ENCODE results near the gene ACAP2.
"Not testable (repeated sequence)": the region's sequence is repeated elsewhere in the genome, so short reads cannot be mapped to it uniquely, and the experiment has no call there.

Gene ACAP2

DNA sequence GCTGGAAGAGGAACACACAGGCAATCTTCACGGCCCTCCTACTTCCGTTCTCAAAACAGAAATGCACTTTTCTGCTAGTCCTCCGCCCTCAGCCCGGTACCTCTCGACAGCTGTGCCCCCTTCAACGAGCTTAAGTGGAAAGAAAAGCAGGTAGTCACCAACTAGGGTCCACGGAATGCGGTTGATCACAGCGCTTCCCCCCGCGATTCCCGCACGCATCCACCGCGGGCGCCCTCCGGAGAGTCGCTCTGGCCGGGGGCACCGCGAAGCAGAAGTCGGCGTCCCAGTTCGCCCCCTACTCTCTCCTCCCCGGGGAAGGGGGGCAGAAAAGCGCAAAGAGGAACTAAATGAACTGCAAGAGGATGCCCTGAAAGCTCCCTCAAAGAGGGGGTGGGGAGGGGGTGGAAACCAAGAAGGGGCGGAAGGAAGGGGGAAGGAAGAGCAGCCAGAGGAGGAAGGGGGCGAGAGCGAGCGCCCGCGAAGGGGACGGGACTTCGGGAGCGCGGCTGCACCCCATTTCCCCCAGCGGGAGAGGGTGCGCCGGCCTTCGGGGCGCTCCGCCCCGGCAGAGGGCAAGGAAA lies 738 bp downstream of the ACAP2 start:
- DNase-seq (ENCODE audit: low spot score) = peak; percentile 60

DNA sequence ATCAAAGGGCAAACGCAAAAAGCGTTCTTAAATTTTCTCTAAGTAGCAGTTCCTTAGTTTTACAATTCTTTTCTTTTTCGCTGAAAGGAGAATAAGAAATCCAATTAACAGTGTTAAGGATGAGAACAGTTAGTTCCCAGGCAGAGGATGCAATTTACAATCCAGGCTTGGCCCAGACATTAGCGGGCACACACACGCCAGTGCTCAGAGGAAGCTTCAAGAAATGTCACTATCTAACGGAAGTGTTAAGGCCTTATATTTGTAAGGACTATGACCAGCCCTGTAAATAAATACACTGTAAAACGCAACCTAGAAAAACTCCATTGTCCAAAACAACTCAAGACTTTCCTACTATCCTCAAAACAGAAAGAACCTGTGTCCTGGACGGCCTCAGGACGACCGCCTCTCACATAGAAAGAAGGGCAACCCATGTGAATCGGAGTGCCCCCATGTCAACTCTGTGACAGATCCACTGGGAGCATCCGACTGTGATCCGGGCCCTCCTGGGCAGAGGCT lies 1.3 kb downstream of the ACAP2 start:
- peak; percentile 66 for DNase-seq (ENCODE audit: low spot score)

DNA sequence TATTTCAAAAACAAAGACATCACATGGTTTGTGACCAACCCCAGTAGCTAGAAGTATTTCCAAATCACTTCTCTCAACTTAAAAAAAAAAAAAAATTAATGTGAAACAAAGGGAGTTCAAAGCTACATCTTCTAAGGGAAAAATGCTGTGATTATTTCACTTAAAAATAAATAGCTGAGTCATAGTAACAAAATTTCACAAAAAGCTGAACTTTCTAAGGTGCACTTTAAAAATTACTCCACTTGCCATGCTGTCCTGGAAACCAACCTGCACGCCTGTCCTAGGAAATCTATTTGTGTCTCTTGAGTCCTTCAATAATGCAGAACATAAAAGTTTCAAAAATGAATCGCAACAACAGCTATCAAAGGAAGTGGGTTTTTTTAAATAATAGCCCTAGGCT lies 1.8 kb downstream of the ACAP2 start:
- no peak for DNase-seq (ENCODE audit: low spot score)

DNA sequence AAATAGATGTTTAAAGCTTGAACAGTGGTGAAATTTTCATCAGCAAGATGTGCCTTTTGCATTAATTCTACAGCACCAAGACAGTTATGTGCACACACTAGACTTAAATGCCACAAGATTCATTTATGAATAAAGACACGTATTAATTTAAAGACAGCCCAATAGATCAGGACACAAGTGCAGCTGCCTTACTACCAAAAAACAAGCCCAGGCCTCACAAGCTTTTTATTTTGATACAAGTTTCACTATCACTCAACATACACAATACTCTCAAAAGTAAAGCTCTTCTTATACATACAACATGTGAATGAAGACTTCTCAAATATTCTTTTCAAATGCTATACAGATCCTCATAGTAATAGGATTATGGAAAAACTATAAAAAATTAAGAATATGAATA lies 2.4 kb downstream of the ACAP2 start:
- no peak for DNase-seq (ENCODE audit: low spot score)

DNA sequence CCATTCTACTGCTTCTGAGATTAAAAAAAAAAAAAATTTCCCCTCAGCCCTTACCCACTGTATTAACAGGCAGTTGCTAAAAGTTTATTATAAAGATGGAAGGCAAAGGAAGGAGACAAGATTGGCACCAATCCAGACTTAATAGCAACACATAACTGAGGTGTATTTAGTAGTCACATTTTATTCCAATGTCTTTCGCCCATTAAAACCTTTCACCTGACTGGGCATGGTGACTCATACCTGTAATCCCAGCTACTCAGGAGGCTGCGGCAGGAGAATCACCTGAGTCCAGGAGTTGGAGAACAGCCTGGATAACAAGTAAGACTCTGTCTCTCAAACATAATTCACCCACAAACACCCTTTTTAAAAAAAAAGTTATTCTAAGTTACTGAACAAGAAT lies 4.4 kb downstream of the ACAP2 start:
- no peak for DNase-seq (ENCODE audit: low spot score)

DNA sequence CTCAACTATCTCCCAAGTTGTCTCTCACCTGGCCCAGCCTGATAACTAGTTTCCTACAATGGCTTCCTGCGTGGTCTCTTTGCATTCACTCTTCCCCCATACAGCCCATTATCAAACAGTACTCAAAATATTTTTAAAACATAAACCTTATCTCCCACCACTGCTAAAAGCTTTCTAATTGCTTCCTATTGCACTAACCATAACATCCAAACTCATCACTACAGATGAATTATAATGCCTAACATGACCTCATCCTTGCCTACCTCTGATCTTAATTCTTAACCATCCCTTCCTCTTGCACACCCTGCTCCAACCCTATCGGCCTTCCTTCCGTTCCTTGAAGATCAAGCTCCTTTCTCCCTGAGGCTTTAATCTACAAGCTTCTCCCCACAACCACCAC lies 17.0 kb downstream of the ACAP2 start:
- no peak for DNase-seq (ENCODE audit: low spot score)

DNA sequence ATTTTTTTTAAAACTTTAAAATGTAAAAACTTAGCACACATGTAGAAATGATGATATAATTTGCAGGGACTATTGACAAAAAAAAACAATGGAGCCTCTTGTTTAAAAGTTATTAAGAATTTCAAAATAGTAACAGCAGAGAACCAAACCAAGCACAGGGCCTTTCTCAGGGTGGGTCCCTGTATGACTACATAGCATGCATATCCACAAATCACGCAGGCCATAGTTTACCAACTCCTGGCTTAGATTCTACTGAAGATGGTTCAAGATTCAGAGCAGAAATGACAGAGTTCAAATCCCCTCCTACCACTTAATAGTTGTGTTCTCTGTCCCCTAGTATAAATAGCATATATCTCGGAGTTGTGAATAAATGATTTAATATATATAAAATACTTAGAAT lies 19.0 kb downstream of the ACAP2 start:
- no peak for DNase-seq (ENCODE audit: low spot score)

DNA sequence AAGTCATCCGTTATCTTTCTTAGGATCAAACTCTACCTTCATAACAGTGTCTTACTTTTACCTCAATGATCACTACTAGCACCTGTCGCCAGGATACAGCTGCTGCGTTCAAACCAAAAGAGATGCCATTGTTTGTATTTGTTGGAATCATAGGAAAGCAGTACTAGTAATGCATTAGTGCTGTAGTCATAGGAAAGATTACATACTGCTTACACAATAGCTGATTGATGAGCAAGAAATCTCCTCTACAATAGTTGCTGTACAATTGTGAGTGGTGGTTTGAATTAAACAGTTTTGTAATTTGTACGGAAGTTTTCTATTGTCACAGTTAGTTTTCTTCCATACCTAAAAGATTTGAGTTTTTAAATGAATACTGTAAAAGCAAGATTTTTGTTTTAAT lies 21.4 kb downstream of the ACAP2 start:
- no peak for DNase-seq (ENCODE audit: low spot score)

DNA sequence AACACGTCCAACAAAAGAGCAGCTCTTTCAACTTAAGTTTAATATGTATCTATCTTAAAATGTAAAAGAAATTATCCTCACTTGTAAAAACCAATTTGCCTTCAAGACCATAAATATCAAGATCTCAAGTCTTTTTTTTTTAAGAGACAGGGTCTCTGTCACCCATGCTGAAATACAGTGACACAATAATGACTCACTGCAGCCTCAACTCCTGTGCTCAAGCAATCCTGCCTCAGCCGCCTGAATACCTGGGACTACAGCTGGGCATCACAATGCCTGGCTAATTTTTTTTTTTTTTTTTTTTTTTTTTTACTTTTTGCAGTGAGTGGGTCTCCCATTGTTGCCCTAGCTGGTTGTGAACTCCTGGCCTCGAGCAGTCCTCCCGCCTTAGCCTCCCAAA lies 26.0 kb downstream of the ACAP2 start:
- DNase-seq (ENCODE audit: low spot score) = no peak

DNA sequence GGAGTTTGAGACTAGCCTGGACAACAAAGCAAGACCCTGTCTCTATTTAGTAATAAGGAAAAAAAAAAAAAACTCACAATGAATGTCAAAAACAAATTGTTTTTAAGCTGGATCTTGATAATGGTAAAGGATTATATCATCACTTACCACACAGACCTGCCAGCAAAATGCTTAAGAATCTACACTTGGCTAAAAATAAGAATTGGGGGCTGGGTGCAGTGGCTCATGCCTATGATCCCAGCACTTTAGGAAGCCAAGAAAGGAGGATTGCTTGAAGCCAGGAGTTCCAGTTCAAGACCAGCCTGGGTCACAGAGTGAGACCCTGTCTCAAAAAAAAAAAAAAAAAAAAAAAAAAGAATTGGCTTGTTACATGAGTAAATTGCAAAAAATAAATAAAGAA lies 31.0 kb downstream of the ACAP2 start:
- no peak for DNase-seq (ENCODE audit: low spot score)

DNA sequence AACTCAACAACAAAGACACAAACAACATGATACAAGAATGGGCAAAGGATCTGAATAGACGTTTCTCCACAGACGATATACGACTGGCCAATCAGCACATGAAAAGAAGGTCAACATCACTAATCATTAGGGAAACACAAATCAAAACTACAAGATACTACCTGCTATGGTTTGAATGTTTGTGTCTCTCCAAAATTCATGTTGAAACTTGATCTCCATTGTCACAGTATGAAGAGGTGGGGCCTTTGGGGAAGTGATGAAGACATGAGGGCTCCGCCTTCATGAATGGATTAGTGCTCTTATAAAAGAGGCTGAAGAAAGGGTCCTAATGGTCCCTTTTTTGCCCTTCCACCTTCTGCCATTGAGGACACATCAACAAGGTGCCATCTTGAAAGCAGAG lies 32.3 kb downstream of the ACAP2 start:
- DNase-seq (ENCODE audit: low spot score) = no peak

DNA sequence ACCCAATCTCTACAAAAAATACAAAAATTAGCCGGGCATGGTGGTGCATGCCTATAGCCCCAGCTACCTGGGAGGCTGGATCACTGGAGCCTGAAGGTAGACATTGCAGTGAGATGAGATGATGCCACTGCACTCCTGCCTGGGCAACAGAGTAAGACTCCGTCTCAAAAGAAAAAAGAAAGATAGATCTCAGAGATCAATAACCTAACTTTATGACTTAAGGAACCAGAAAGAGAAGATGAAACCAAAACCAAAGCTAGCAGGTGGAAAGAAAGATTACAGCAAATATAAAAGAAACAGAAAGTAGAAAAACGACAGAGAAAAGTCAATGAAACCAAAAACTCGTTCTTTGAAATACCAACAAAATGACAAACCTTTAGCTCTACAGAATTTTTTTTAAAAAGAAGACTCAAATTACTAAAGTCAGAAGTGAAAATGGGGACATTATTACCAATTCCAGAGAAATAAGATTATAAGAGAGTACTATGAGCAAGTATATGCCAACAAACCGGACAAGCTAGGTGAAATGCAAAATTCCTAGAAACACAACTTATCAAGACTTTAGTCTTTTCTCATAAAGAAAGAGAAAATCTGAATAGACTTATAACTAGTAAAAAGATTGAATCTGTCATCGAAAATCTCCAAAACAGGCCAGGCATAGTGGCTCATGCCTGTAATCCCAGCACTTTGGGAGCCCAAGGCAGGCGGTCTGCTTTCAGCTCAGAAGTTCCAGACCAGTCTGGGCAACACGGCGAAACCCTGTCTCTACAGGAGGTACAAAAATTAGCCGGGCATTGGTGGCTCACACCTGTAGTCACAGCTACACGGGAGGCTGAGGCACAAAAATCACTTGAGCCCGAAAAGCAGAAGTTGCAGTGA lies 35.0 kb downstream of the ACAP2 start:
- no peak for DNase-seq (ENCODE audit: low spot score)

DNA sequence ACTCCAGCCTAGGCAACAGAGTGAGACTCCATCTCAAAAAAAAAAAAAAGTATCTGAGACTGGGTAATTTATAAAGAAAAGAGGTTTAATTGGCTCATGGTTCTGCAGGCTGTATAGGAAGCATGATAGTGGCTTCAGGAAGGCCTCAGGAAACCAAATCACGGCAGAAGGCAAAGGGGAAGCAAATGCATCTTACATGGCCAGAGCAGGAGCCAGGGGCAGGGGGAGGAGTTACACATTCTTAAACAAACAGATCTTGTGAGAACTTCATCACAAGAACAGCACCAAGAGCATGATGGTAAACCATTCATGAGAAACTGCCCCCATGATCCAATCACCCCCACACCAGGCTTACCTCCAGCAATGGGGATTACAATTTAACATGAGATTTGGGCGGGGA lies 37.2 kb downstream of the ACAP2 start:
- DNase-seq (ENCODE audit: low spot score) = no peak

DNA sequence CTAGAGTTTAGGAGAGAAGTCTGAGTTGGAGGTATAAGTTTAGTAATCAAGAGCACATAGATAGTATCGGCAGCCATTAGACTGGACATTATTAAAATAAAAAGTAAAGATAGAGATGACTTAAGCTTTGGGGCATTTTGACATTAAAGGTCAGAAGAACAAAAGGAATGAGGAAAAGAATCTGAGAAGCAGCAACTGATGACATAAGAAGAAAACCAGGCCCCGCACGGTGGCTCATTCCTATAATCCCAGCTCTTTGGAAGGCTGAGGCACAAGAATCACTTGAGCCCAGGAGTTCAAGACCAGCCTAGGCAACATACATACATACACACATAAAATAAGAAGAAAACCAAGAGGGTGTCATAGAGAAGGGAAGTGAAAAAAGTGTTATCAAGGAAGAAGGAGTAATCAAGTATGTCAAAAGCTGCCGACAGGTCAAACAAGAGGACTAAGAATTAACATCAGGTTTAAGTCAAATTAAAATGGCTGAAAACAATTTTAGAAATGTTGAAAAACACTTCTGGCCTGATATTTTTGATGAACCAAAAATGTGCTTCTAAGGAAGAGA lies 38.9 kb downstream of the ACAP2 start:
- no peak for DNase-seq (ENCODE audit: low spot score)

DNA sequence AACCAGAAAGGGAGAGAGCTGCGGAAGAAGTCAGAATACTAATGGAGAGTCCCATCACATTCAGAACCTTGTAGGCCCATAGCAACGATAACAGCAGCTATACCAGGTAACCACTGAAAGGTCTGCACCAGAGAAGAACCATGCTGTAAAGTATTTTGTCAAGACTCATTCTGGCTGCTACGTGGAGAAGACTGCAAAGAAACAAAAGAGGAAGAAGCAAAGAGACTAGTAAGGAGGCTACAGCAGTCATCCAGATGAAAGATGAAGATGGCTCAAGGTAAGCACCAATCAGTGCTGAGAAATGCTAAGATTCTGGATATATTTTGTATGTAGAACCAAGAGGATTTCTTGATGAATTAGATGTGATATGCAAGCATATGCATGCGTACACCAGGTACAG lies 39.6 kb downstream of the ACAP2 start:
- DNase-seq (ENCODE audit: low spot score) = no peak

DNA sequence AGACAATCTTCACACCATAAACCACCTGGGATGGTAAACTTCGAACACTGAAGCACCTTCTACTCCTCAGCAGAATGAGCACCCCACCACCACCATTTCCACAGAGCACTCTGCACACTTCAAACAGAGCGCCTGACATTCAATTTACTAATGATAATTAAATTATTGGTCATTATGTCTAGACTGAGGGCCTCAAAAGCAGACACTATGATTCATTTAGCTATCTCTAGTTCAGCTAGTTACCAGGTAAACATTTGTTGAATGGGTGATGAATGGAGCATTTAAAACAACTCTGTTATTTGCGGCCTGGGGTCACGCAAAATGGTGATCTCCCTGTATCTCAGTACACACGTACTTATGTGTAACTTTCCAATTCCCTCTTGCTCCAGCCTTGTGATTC lies 40.9 kb downstream of the ACAP2 start:
- DNase-seq (ENCODE audit: low spot score) = no peak

DNA sequence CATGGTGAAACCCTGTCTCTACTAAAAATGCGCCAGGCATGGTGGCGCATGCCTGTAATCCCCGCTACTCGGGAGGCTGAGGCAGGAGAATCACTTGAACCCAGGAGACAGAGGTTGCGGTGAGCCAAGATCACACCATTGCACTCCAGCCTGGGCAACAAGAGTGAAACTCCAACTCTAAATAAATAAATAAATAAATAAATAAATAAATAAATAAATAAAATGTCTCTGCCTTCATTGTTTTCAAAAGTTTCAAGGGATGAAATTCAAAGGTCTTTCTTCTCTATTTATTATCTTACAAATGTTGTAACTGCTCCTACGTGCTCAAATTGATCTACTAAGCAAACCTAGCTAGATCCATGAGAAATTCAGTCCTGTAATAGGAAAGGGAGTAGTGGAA lies 44.4 kb downstream of the ACAP2 start:
- DNase-seq (ENCODE audit: low spot score) = not testable (repeated sequence)

DNA sequence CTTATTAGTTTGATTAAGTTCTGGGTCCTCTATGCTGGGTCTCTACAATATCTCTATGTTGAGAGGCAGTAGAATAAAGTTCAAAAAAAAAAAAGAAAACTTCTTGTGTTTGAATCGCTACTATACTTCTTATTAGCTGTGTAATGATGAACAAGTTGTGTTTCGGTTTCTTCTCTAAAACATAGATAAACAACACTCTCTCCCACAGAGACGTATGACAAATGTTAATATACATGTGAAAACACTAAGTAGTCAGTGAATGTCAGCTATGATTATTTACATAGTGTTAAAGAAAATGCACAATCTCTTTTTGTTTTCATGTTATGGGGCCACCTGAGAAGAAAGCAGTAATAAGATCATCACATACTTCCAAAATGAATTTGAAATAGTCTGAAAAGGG lies 45.3 kb downstream of the ACAP2 start:
- DNase-seq (ENCODE audit: low spot score) = no peak

DNA sequence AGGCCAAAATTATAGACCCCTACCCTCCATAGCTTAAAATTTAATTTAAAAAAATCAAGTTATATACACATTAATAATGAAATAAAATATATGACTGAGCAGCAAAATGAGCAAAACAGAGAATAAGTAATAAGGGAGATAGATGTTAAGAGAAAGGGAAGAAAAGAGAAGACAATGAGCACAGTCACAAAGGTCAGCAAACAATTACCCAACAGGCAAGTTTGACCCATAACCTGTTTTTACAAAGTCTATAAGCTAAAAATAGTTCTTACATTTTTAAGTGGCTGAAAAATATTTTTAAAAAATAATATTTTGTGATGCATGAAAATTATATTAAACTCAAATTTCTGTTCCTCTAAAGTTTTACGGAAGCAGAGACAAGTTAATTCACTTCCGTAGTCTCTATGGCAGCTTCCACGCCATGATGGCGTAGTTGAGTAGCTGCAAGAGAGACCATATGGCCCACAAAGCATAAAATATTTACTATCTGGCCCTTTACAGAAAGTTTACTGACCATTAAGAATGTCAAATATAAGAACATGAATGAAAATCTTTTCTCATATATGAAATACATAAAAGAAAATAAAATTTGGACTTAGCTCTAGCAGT lies 47.5 kb downstream of the ACAP2 start:
- DNase-seq (ENCODE audit: low spot score) = no peak

DNA sequence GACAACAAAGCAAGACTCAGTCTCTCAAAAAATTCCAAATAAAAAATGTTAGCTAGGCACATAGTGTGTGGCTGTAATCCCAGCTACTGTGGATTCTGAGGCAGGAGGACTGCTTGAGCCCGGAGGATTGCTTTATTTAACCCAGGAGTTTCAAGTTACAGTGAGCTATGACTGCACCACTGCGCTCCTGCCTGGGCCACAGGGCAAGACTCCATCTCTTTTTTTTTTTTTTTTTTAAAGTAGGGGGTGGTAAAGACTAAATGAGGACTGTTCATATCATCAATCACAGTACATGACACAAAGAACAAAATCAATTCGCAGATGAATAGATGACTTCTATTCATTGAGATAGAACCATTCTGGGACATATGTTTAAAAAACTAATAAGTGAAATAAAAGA lies 48.1 kb downstream of the ACAP2 start:
- DNase-seq (ENCODE audit: low spot score) = no peak

DNA sequence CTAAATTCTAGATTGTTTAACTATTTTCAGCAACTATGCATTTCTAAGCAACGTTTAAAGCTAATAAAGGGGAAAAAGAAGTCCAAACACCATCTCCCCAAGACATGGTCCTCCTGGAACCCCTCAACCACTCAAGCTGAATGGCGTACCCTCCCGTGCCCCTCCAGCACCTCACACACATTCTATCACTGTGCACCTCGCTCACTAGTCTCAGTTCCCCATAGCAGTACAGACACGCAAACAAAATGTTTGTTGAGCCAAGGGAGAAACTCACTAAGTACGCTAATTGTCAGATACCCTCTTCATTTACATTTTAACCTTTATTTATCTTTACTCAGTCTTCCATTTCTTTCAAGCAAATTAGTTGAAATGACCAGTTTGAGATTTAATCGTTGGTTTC lies 48.8 kb downstream of the ACAP2 start:
- DNase-seq (ENCODE audit: low spot score) = no peak

DNA sequence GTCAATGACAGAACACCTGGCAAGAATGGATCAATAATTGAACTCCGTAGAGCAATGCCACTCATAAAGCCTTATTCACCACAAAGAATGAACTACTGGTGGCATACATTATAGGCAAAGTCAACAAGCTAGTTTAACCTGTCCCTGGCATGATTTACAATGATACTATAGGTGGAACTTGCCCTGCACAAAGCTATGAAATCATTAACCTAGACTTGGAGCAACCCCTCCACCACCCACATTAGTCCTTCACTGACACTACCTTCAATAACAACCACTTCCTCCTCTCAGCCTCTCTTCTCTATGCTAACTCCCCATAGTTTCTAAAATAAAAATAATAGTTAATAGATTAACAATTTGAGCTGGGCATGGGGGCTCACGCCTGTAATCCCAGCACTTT lies 54.4 kb downstream of the ACAP2 start:
- DNase-seq (ENCODE audit: low spot score) = no peak

DNA sequence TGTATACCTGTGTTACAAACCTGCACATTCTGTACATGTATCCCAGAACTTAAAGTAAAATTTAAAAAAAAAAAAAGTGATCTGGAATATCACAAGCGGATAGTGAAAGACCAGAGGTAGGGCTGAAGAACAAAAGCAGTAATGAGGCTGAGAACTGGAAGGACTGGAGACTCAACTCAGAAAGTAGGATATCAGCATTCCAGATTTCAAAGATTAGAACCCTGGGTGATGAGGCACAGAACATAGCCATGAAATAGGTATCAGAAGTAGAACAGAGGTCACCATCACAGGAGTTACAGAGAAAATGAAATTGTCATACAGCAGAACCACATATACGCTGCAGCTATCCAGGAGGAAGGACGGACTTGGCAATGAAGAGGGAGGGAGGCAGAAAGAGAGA lies 56.1 kb downstream of the ACAP2 start:
- no peak for DNase-seq (ENCODE audit: low spot score)

All from Ammon's horn (tissue), 1 donor.